Liver (tissue), 9 donors: ENCODE measurements around the gene MPRIP. TPM values are rescaled to one million over a fixed set of nuclear protein-coding genes. Genes with fewer than 3 reads are reported as not detected.

Source experiments
- DNase-seq: peaks from one replicate; pipeline ENCODE4 v3.0.0-alpha.2; 2017; ENCODE audit warnings: low spot score
- H3K27ac ChIP-seq, 2 donors: one replicate each; pipeline ENCODE4 v1.7.0; 2013; ENCODE audit warnings: inconsistent platforms in 2 of 2, low read length in 2 of 2, control low read depth in 1 of 2, low read depth in 1 of 2, mild to moderate bottlenecking in 1 of 2
- H3K27me3 ChIP-seq, 4 donors: one replicate each; pipeline versions ENCODE4 v1.6.1 to v1.7.0; 2013; ENCODE audit warnings: low read length in 3 of 4, inconsistent platforms in 1 of 4, mild to moderate bottlenecking in 1 of 4, moderate library complexity in 1 of 4; ENCODE audit not compliant: control insufficient read depth in 4 of 4, insufficient read depth in 4 of 4
- H3K36me3 ChIP-seq, 4 donors: one replicate each; pipeline versions ENCODE4 v1.6.1 to v1.7.0; 2013; ENCODE audit warnings: low read length in 3 of 4, mild to moderate bottlenecking in 3 of 4, low read depth in 1 of 4, moderate library complexity in 1 of 4; ENCODE audit not compliant: control insufficient read depth in 4 of 4, insufficient read depth in 3 of 4
- H3K4me1 ChIP-seq, 4 donors: one replicate each; pipeline versions ENCODE4 v1.6.1 to v1.7.0; 2013; ENCODE audit warnings: low read length in 3 of 4, mild to moderate bottlenecking in 3 of 4, moderate library complexity in 1 of 4; ENCODE audit not compliant: control insufficient read depth in 4 of 4, insufficient read depth in 4 of 4
- H3K4me3 ChIP-seq, 3 donors: one replicate each; pipeline versions ENCODE4 v1.6.1 to v1.7.0; 2013; ENCODE audit warnings: low read length in 3 of 3, control low read depth in 1 of 3, low read depth in 1 of 3, mild to moderate bottlenecking in 1 of 3
- H3K9ac ChIP-seq, 2 donors: one replicate each; pipeline ENCODE4 v1.7.0; 2013; ENCODE audit warnings: low read length in 2 of 2, mild to moderate bottlenecking in 2 of 2, moderate library complexity in 2 of 2, control low read depth in 1 of 2, low read depth in 1 of 2
- H3K9me3 ChIP-seq, 4 donors: one replicate each; pipeline versions ENCODE4 v1.6.1 to v1.7.0; 2013; ENCODE audit warnings: low read length in 3 of 4; ENCODE audit not compliant: control insufficient read depth in 4 of 4
- ATF3 ChIP-seq: IDR thresholded peaks from 2 replicates; pipeline ENCODE4 v1.6.1; 2016; ENCODE audit warnings: antibody characterized with exemption
- EGR1 ChIP-seq, 2 donors: IDR thresholded peaks; 2 replicates each; pipeline ENCODE4 v1.6.1; 2016 to 2018; ENCODE audit warnings: antibody characterized with exemption in 2 of 2, low read depth in 2 of 2
- FOXA1 ChIP-seq: IDR thresholded peaks from 2 replicates; pipeline ENCODE4 v1.6.1; 2016; ENCODE audit warnings: antibody characterized with exemption
- FOXA2 ChIP-seq: IDR thresholded peaks from 2 replicates; pipeline ENCODE4 v1.6.1; 2016; ENCODE audit warnings: antibody characterized with exemption
- GABPA ChIP-seq, 2 donors: IDR thresholded peaks in 1 of 2; conservative IDR thresholded peaks in 1 of 2; 2 replicates each; pipeline ENCODE4 v1.6.1; 2016; ENCODE audit warnings: antibody characterized with exemption in 2 of 2, mild to moderate bottlenecking in 1 of 2, moderate library complexity in 1 of 2
- HNF4A ChIP-seq, 2 donors: conservative IDR thresholded peaks; 2 replicates each; pipeline ENCODE4 v1.6.1; 2016; ENCODE audit warnings: antibody characterized with exemption in 2 of 2, mild to moderate bottlenecking in 2 of 2
- JUND ChIP-seq, 2 donors: IDR thresholded peaks; 2 replicates each; pipeline ENCODE4 v1.6.1; 2016; ENCODE audit warnings: antibody characterized with exemption in 2 of 2
- MAX ChIP-seq: IDR thresholded peaks from 2 replicates; pipeline ENCODE4 v1.6.1; 2016; ENCODE audit warnings: antibody characterized with exemption
- NR2F2 ChIP-seq: IDR thresholded peaks from 2 replicates; pipeline ENCODE4 v1.6.1; 2016; ENCODE audit warnings: antibody characterized with exemption
- RAD21 ChIP-seq, 2 donors: IDR thresholded peaks; 2 replicates each; pipeline ENCODE4 v1.6.1; 2016; ENCODE audit warnings: antibody characterized with exemption in 2 of 2, mild to moderate bottlenecking in 2 of 2
- RXRA ChIP-seq, 2 donors: IDR thresholded peaks; 2 replicates each; pipeline ENCODE4 v1.6.1; 2017 to 2018; ENCODE audit warnings: antibody characterized with exemption in 2 of 2, mild to moderate bottlenecking in 1 of 2
- TAF1 ChIP-seq: conservative IDR thresholded peaks from 2 replicates; pipeline ENCODE4 v1.6.1; 2016; ENCODE audit warnings: antibody characterized with exemption, mild to moderate bottlenecking
- YY1 ChIP-seq: IDR thresholded peaks from 2 replicates; pipeline ENCODE4 v1.6.1; 2016; ENCODE audit warnings: antibody characterized with exemption, mild to moderate bottlenecking
- ZBTB33 ChIP-seq: IDR thresholded peaks from 2 replicates; pipeline ENCODE4 v1.6.1; 2016; ENCODE audit warnings: antibody characterized with exemption
- WGBS: extraction: QIAGEN DNeasy Blood & Tissue Kit; methylation state at CpG from one replicate; pipeline ENCODE4 v1.1.7; 2013; 5-methylcytosine and 5-hydroxymethylcytosine counted together
- polyA plus RNA-seq, 2 donors: library from polyadenylated mRNA; stranded (reverse) in 1 of 2; unstranded in 1 of 2; fragments of 200-250 nt in 1 of 2; fragments of >200 nt in 1 of 2; fragmentation: Nextera tagmentation in 1 of 2; extraction: Ambion mirVana in 1 of 2; gene quantifications; one replicate each; pipeline versions ENCODE4 v1.2.1 to v1.2.3, GENCODE V29; 2013 to 2015
- total RNA-seq, 2 donors: library from RNA; depleted of rRNA; stranded (reverse); fragments of >200 nt; gene quantifications; one replicate each; pipeline ENCODE4 v1.2.3, GENCODE V29; 2014
- TF ChIP-seq, protein P1 (sequence below): fragments of 150-350 bp; IDR thresholded peaks from 2 replicates; pipeline ENCODE4 v1.5.1; 2017; ENCODE audit warnings: improper control_type of control experiment, low read depth, low read length; ENCODE audit not compliant: missing input control
- TF ChIP-seq, protein P2 (sequence below): IDR thresholded peaks from 2 replicates; pipeline ENCODE4 v1.6.1; 2016; ENCODE audit warnings: antibody characterized with exemption, mild to moderate bottlenecking
- donor health status: healthy.
- donor health status: healthy.
- donor health status: healthy.
- donor health status: healthy.
- donor health status: healthy.

MPRIP gene
- total and polyA plus RNA-seq, 4 donors = 21.2 to 61.9 (median 34.7) TPM

DNA sequence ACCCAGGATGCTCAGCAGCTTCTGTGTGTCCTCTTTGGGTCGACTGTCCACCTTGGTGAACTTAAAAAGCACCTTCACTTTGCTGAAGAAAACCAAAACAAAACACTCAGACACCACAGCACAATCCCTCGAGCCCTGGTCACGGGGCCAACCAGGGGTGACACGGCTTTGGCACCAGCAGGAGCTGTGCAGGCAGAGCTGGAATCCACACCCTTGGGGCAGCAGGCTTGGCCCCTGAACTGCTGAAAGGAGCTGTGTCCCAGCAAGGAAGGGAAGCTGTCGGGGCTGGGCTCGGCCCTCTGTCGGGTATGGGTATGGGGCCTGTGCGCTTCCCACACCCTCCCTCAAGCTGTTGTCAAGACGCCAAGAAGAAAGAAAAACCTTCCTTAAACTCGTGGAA is 171.5 kb downstream of the MPRIP start:
- no peaks in the 10 kb centered on the region for H3K4me1 ChIP-seq
- no peak overlapping the region for H3K4me3 ChIP-seq
- 87% methylated on average over 10 of the region's 10 CpGs for WGBS
- no peak overlapping the region for H3K9ac ChIP-seq
- no peak for DNase-seq
- no peaks in the 10 kb centered on the region for H3K9me3 ChIP-seq
- TF ChIP-seq FOXA2 = no peak
- no peak for TF ChIP-seq RAD21 (IDR thresholded peaks at IDR 0.05)
- no peak for TF ChIP-seq MAX
- TF ChIP-seq, protein P1, sequence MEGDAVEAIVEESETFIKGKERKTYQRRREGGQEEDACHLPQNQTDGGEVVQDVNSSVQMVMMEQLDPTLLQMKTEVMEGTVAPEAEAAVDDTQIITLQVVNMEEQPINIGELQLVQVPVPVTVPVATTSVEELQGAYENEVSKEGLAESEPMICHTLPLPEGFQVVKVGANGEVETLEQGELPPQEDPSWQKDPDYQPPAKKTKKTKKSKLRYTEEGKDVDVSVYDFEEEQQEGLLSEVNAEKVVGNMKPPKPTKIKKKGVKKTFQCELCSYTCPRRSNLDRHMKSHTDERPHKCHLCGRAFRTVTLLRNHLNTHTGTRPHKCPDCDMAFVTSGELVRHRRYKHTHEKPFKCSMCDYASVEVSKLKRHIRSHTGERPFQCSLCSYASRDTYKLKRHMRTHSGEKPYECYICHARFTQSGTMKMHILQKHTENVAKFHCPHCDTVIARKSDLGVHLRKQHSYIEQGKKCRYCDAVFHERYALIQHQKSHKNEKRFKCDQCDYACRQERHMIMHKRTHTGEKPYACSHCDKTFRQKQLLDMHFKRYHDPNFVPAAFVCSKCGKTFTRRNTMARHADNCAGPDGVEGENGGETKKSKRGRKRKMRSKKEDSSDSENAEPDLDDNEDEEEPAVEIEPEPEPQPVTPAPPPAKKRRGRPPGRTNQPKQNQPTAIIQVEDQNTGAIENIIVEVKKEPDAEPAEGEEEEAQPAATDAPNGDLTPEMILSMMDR = no peak
- TF ChIP-seq JUND (IDR thresholded peaks at IDR 0.05) = no peak
- TF ChIP-seq, protein P2, sequence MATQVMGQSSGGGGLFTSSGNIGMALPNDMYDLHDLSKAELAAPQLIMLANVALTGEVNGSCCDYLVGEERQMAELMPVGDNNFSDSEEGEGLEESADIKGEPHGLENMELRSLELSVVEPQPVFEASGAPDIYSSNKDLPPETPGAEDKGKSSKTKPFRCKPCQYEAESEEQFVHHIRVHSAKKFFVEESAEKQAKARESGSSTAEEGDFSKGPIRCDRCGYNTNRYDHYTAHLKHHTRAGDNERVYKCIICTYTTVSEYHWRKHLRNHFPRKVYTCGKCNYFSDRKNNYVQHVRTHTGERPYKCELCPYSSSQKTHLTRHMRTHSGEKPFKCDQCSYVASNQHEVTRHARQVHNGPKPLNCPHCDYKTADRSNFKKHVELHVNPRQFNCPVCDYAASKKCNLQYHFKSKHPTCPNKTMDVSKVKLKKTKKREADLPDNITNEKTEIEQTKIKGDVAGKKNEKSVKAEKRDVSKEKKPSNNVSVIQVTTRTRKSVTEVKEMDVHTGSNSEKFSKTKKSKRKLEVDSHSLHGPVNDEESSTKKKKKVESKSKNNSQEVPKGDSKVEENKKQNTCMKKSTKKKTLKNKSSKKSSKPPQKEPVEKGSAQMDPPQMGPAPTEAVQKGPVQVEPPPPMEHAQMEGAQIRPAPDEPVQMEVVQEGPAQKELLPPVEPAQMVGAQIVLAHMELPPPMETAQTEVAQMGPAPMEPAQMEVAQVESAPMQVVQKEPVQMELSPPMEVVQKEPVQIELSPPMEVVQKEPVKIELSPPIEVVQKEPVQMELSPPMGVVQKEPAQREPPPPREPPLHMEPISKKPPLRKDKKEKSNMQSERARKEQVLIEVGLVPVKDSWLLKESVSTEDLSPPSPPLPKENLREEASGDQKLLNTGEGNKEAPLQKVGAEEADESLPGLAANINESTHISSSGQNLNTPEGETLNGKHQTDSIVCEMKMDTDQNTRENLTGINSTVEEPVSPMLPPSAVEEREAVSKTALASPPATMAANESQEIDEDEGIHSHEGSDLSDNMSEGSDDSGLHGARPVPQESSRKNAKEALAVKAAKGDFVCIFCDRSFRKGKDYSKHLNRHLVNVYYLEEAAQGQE = no peak
- TF ChIP-seq ZBTB33 = no peak
- no peak for TF ChIP-seq FOXA1
- no peak for TF ChIP-seq RXRA (IDR thresholded peaks at IDR 0.05)
- TF ChIP-seq NR2F2 = no peak
- TF ChIP-seq TAF1 = no peak
- no peak for TF ChIP-seq EGR1 (IDR thresholded peaks at IDR 0.05; ENCODE audit: low read depth in 2 of 2)
- no peak for TF ChIP-seq ATF3
- TF ChIP-seq HNF4A (conservative IDR thresholded peaks at IDR 0.05) = no peak
- TF ChIP-seq YY1 = no peak
- no peak for TF ChIP-seq GABPA (IDR thresholded peaks at IDR 0.05 in 1 of 2, conservative IDR thresholded peaks at IDR 0.05 in 1 of 2)
- H3K27ac ChIP-seq = no peak overlapping the region
- H3K36me3 ChIP-seq = peaks cover 25 to 64% (median 46%) of the 10 kb centered on the region in 4 donors
- H3K27me3 ChIP-seq = no peaks in the 10 kb centered on the region
